NCI-H345 treated with DMSO at 0.1 percent for 48 hours (cell line): ENCODE measurements around the gene GGT1.
A peak's percentile ranks its signal among the peaks of the same experiment; 100 is the strongest.
"Not testable (repeated sequence)": the region's sequence is repeated elsewhere in the genome, so short reads cannot be mapped to it uniquely, and the experiment has no call there.

Source experiments
- DNase-seq: peaks from one replicate; lab custom pipeline; 2025; ENCODE audit not compliant: unreplicated experiment; lab: John Stamatoyannopoulos, UW

Gene GGT1

DNA sequence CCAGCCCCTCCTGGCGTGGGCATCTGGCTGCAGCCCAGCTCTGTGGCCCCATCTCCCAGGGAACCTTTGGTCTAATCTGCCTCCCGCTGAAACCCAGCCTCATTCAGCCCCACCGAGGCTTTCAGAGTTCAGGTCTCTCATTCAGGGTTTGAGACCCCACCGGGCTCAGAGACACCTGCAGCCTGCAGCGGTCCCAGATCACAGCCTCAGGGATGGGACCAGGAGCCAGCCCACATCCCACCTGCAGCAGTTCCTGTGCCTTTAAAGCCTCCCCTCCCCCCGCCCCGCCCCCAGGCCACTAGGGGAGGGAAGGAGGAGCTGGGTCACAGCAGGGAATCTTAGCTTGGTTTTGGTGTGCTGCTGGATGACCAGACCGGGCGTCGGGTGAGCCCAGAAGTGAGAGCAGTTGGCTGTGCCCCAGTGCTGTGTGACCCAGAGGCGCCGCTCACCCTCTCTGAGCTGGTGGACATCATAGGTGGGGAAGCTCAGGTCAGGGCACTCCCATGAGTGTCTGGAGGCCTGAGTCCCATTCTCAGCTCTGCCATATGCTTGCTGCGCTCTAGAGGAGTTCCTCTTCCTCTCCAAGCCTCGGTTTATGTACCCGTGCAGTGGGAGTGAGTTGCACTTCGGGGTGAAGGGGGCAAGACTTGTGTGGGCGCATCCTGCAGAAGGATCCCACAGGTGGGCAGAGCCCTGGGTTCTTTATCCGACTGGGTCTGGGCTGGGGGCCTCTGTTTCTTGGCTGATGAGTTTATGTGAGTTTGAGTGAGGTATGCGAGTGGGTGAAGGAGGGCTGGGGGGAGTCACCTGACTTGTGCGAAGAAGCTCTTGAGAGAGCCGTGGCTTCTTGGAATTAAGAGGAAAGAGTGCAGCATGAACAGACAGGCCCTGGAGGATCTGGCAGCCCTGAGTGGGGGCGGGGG is at the start of gene GGT1:
TSS of gene GGT1 (plus strand) at position 347 of the 923 bp plus-strand sequence. CDS start 7,889 bp downstream, outside the sequence.
- DNase-seq = not testable (repeated sequence)

DNA sequence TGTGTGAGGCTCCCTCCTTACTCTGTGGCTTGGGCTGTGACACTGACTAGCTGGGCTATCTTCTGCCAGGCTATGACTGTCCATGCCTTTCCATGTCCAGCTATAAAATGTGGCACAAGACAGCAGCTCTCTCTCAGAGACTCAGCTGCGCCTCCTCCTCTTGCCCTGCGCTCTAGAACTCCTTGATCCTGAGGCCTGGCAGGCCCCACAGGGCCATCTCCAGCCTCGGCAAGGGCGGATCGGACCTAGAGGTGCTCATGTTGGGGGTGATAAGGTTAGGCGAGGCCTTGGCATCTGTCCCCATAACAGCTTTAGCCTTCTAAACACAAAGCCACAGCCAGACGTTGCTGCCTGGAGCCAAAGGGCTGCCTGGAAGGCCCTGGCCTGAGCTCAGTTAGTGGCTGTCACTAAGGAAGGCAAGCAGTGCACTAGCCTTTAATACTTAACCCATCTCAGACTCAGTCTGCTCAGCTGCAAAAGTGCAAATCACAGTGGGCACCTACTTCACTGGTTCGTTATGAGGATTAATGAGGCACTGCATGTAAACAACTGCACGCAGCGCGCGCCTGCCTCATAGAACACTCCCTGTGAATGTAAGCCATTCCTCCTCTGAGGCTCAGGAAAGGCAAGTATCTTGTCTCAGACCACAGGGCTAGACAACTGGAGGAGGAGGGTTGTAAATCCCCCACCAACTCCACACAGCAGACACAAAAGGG is 49.2 kb upstream of the GGT1 start:
- DNase-seq = no peak

DNA sequence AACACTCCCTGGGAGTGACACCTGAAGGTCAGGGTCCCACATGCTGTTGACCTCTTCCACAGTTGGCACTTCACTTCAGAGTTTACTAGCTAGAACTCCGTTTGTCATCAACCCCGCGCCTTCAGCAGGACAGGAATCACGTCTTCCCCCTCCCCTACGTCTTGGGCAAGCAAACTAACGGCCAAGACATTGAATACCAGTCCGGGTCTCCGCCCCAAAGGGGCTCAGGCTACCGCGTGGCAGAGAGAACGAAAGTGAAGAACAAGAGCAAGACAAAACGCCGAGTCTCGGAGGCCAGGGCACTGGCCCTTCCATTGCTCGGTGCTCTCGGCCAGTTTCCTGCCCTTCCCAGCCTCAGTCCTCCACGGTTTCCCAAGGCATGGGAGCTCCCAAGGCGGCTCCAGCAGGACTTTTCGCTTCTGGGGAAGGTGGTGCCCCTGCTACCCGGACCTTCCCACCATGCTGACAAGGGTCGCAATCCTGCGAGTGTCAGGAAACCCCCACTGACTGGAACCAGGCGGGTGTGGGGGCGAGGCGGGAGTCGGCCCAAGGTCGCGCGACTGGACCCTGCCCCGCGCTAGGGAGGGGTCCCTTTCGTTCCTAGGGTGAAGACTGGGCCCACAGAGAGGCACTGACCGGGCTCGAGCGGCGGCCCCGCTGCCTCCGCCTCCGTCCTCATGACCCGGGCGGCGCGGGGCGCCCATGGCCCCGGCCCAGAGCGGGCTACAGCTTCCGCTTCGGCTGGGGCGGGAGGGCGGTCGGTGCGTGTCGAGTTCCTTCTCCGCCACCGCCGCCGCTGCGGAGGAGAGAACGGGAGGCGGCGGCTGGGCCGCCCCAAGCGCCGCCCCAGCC is 48.5 kb upstream of the GGT1 start, which contains the start of gene GUCD1:
TSS of gene GUCD1 (minus strand) at position 826 of the 852 bp plus-strand sequence. CDS start at position 679, 147 bp downstream.
- DNase-seq = no peak

DNA sequence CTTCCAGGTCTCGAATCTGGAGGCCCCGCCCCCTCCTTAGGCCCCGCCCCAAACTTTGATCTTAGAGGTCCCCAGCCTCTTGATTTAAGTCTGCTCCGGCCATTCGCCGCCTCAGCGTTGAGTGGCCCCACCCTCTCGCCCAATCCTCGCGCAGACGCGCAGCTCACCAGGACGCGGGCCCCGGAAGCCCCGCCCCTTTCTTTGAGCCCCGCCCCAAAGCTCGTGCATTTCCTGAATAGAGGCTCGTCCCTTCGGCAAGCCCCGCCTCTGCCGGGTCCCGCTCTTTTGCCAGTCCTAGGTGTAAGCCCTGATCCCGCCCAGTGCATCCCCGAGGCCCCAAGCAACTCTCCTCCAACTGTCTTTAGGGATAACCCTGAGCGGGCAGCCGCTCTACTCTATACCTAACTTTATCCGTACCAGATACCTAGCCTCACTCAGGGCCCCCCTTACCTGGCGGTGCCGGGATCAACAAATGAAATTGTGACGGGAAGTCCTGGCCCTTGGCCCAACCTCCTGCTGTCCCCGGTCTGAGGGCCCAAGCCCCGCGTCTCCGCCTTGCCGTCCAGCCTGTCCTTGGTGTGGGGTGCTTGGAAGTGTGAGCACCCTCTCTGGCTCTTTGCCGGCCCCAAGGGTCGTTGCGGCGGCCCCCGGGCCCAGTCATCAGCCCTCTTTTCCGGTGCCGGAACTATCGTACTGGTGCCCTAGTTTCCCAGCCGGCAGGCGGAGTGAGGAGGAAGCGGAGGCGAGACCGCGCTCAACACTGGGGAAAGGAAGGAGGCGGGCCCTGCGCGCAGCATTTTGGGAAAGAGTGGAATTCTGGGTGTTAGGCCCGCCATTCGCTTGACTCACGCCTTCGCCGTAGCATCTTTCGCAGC is 47.6 kb upstream of the GGT1 start, which contains the start of gene SNRPD3:
TSS of gene SNRPD3 (plus strand) at position 835 of the 875 bp plus-strand sequence. CDS start 1,676 bp downstream, outside the sequence.
- peak; percentile 87 for DNase-seq

DNA sequence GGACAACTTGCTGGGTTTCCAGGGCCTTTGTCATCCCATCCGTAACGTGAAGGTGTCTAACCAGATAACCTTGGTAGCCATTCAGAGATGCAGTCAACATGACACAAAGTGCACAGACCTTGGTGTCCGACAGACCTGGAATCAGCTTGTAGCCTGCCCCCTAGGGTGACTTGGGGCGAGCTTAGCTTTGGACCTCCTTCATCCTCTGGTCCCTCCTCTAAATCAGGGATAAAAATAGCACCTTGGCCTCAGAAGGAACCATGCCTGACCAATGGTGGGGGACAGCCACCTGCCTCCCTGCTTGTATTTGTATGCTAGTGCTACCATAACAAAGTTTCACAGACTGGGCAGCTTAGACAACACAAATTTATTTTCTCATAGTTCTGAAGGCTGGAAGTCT is 43.5 kb upstream of the GGT1 start:
- no peak for DNase-seq

DNA sequence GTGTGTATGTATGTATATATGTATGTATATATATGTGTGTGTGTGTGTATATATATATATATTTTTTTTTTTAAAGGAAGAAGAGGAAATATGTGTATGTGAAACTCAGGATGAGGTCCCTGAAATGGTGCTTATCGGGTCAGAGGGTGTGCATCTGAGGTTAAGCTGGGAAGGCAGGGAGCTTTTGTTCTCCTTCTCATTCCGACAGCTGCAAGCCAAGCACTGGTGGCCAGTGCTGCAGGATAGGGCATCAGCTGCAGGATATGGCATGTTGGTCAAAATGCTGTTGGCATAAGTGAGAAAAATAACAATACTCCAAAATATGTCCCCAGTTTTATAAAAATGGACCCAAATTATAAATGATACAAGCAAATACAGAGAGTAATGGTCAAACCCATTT is 39.7 kb upstream of the GGT1 start:
- no peak for DNase-seq

DNA sequence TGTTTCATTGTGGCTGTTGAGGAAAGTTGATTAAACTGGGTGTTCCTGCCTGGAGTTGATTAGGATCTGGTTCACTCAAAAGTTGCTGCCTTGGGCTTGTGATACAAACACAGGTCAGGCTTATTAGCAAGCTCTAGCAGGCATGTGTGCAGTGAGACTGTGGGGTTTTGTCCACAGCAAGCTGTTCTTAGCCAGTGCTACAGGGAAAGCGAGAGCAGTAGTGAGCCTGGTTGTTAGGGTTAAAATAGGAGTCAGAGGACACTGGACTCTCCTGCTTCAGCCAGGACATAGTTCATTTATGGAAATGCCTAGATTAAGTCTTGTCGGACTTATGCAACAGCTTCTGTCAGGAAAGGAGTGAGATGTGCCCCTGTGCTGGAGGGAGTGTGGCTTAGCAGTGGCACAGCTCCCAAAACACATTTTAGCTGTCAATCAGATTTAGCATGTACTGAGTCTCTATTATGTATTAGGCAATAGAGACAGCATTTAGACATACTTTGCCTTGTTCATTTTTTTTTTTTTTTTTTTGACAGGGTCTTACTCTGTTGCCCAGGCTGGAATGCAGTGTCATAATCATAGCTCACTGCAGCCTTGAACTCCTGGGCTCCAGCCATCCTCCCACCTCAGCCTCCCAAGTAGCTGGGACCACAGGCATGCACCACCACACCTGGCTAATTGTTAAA is 38.5 kb upstream of the GGT1 start:
- DNase-seq = no peak

DNA sequence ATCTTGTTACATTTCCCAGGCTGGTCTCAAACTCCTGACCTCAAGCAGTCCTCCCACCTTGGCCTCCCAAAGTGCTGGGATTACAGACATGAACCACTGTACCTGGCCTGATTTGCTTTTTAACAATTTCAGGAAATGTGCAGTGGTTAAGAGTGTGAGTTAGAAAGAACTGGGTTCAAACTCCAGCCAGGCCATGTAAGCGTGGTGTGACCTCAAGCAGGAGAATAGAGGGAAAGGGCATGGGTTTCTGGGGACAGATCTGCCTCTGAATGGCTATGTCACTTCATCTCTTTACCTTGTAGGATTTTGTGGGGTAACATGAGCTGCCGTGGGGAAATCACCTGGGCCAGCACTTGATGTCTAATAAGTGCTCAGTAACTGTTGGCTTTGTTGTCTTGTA is 37.9 kb upstream of the GGT1 start:
- DNase-seq = no peak

DNA sequence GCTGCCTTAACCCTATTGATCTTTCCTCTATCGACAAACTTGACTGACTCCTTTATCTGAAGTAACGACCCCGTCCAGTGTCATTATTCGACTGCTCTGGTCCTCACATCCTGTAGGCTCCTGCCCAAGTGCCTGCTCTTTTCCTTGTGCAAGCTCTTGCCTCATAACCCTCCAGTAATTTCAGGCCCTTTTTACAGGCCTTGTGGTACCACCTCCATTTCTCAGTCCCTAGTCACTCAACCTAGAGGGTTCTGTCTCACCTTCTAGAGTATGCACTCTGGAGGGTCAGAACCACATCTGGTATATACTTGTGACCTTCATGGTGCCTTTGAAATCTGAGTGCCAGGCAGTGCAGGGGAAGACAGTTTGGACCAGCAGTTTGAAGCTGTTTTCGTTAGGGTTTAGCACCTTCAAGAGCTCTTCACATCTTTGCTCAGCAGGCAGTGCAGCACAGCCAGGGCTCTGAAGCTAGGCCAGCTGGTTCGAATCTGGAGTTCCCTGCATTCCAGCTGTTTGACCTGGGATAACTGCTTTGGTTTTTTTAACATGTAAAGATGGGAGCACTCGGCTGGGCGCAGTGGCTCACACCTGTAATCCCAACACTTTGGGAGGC is 36.0 kb upstream of the GGT1 start:
- DNase-seq = no peak

DNA sequence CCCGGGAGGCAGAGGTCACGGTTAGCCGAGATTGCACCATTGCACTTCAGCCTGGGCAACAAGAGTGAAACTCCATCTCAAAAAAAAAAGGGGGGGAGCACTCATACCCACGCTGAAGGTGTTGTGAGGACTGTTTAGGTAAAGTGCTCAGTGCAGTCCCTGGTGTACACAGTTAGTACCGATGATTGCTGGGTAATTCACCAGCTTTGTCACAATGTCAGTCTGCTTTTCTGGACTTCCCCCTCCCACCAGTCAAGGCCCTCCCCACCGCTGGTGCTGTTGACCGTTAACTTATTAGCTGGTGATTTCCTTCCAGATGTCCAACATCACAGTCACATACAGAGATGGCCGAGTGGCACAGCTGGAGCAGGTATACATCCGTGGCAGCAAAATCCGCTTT is 35.3 kb upstream of the GGT1 start:
- no peak for DNase-seq

DNA sequence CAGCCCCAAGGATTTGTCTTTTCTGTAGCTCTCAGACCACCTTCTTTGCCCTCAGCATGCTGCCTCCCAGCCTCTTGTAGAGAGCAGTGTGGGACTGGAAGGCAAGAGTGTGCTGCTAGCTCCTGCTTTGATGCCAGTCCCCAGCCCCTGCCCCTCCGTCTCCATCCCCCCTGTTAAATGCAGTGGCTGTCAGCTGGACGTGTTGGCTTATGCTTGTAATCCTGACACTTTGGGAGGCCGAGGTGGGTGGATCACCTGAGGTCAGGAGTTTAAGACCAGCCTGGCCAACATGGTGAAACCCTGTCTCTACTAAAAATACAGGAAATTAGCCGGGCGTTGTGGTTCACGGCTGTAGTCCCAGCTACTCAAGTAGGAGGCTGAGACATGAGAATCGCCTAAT is 31.7 kb upstream of the GGT1 start:
- DNase-seq = no peak

DNA sequence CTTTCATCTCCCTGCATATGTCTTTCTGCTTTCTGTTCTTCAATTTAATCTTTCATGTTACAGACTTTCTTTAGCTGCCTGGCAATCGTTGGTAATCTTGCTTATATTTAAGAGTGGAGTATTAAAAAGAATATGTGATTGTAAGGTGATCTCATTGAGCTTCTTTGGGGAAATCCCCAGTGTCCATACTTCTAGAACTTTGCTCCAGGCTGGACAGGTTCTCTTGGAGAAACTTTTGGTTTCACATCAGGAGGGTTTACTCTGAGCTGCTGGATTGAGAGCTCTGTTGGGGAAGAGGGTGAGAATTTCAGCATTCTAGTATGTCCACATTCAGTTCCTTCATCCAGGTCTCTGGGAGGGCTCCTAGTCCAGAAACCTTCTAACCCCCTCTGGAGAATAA is 26.2 kb upstream of the GGT1 start:
- DNase-seq = no peak

DNA sequence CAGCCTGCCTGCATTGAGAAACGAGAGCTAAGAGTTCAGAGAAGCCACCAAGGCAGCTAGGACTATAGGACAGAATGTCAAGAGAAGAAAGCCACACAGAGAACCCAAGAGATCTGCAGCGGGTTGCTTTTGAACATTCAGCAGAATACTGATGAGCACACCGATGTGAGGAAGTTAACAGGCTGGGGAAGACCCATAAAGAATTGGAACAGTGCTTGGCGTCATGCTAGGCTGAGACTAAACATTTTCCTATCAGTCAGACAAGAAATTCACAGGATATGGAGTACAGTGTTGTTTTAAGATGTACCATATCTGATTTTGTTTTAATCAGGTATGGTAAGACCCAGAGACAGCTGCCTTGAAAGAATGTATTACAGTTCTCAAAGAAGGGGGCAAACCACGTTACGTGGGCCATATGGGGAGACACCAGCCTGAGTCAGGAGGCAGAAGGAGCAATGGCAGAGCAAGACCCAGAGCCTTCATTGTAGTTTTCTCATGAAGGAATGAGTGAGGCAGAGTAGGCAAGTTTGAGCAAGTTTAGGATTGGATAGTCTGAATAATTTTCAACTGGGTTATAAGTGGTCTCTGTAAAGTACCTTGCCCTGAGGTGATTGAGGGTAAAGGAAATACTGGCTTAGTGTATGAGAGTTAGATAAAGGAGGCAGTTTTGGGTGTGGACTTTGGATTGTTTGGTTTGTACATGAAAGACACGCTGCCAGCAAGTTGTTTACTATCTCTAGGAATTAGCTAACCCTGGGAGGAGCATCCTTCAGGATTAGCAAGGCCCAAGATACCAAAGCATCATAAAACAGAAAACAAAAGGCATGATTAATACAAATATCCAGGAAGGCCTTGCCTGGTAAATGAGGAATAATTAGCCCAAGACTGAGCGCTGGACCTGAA is 24.4 kb upstream of the GGT1 start:
- DNase-seq = no peak

DNA sequence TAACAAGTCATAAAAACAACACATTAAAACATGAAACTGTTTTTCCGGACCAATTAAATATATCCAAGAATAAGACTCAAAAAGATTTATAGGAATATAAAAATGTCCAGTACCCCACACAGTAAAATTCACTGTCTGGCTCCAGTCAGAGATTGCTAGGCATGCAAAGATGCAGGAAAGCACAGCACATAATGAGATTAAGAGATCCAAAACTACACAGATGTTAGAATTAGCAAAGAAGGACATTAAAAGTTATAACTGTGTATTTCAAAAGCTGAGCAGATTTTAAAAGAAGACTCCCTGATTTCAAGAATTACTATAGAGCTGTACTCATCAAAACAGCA is 23.8 kb upstream of the GGT1 start:
- no peak for DNase-seq

DNA sequence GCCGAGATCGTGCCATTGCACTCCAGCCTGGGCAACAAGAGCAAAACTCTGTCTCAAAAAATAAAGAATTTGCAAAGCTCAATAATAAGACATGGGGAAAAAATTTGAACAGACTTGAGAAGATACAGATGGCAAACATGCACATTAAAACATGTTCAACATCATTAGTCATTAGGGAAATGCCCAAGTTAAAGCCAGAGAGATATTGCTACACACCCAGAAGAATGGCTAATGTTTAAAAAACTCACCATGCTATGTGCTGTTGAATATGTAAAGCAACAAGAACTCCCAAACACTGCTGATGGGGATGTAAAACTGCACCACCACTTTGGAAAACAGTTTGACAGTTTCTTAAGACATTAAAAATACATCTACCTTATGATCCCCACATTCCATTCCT is 22.7 kb upstream of the GGT1 start:
- DNase-seq = no peak

DNA sequence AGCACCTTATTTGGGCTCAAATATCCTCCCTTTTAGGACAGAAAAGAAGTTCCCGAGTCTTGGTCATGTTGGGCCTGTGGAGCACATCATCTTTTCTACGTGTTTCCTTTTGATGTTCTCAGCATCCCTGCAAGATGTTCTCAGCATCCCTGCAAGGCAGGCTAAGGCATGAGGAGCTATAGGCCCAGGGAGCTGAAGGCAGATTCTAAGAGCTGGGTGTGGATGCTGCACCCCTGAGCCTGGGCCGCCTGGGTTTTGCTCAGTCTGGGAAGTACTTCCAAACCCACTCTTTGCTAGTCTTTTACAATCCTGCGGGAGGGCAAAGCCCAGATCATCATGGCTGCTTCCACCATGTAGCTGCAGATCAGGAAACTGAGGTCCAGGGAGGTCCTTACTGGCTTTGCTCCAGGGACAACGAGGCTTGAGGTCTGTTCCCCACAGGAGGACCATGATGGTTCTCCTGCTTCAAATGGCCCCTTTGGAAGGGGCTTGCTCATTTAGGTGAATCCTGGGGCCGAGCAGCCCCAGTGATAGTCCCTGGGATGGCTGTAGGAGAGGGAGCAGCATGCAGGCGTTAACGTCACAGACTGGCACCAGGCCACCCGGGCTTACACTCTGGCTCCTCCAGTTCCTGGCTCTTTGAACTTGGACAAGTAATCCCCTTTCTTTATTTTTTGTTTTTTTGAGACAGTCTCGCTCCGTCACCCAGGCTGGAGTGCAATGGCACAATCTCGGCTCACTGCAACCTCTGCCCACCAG is 20.8 kb upstream of the GGT1 start:
- DNase-seq = no peak
